Lower lobe of right lung (tissue), 2 donors: ENCODE data around the gene GAP43. TPM values are rescaled to one million over a fixed set of nuclear protein-coding genes. Genes with fewer than 3 reads are reported as not detected.

ENCODE experiments used
- ATAC-seq, 2 donors: fragments of 200-7000 bp; cut with Tn5 transposase; one replicate each; pipeline ENCODE4 v1.9.1; 2020 to 2022; ENCODE audit warnings: mild to moderate bottlenecking in 2 of 2, moderate library complexity in 2 of 2
- DNase-seq: peaks from one replicate; pipeline ENCODE4 v3.0.0-alpha.2; 2020
- H3K27ac ChIP-seq: fragments of 200-600 bp; one replicate; pipeline ENCODE4 v1.8.0; 2022
- H3K27me3 ChIP-seq: fragments of 200-600 bp; one replicate; pipeline ENCODE4 v1.8.0; 2022; ENCODE audit warnings: low read depth
- H3K36me3 ChIP-seq: fragments of 200-600 bp; one replicate; pipeline ENCODE4 v1.8.0; 2022; ENCODE audit warnings: mild to moderate bottlenecking
- H3K4me1 ChIP-seq: fragments of 200-600 bp; one replicate; pipeline ENCODE4 v1.8.0; 2022
- H3K4me3 ChIP-seq: fragments of 200-600 bp; one replicate; pipeline ENCODE4 v1.8.0; 2022; ENCODE audit warnings: mild to moderate bottlenecking
- H3K9me3 ChIP-seq: fragments of 200-600 bp; one replicate; pipeline ENCODE4 v1.8.0; 2022
- CTCF ChIP-seq: fragments of 200-600 bp; IDR thresholded peaks from one replicate; pipeline ENCODE4 v1.8.0; 2022; ENCODE audit warnings: antibody characterized with exemption, mild to moderate bottlenecking
- intact Hi-C: fragments of 100-400 bp; cut with DNase I; formaldehyde crosslinking; loops from one replicate; pipeline ENCODE4 v1.11.0; 2022
- total RNA-seq: library from RNA; stranded (reverse); fragmentation: NEBNext Ultra II Directional; extraction: Animal tissue kit (Norgen Biotek cat#: 25700); gene quantifications from one replicate; pipeline ENCODE4 v1.2.1, GENCODE V29; 2021
- donor health status: DM: no; HTN: yes; CAD: no; lungs with severe emphysema.

The GAP43 gene
- total RNA-seq, 1 donor from 2014 or later, result not detected

- DNase-seq (no peak), ATAC-seq (no peak)
- Histone ChIP-seq H3K9me3 (no peaks in the 10 kb centered on the region), H3K4me1 (no peaks in the 10 kb centered on the region), H3K27me3 (no peaks in the 10 kb centered on the region), H3K4me3 (no peak overlapping the region), H3K27ac (no peak overlapping the region), H3K36me3 (no peaks in the 10 kb centered on the region)
- intact Hi-C loops, result no loop called here
- TF ChIP-seq CTCF, result no peak
Observed at GRCh38 chr3:115758076-115758763, 134.9 kb downstream of the GAP43 start.

DNA sequence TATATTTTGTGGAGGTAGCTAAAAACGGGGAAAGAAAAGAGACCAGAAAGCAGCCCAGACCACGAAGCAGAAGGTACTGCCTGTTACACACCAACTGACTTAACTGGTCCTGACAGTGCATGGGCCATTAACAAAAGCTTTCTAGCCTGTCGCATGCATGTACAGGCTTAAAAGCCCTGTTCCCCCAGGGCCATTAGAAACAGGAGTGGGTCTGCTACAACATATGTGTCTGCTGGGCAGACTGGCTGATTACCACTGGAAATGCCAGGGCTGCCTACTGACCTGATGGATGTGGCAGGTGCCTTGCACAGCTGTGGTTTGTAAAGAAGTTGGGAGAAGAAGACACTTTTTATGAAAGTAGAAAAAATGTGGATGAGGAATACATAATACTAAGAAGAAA, 137.4 kb downstream of the GAP43 start:
- DNase-seq (no peak), ATAC-seq (no peak)
- H3K36me3 ChIP-seq, result no peaks in the 10 kb centered on the region
- no peak overlapping the region for H3K4me3 ChIP-seq
- H3K9me3 ChIP-seq, result no peaks in the 10 kb centered on the region
- no peaks in the 10 kb centered on the region for H3K4me1 ChIP-seq
- no peaks in the 10 kb centered on the region for H3K27me3 ChIP-seq
- intact Hi-C loops, result no loop called here
- no peak overlapping the region for H3K27ac ChIP-seq
- no peak for TF ChIP-seq CTCF

DNA sequence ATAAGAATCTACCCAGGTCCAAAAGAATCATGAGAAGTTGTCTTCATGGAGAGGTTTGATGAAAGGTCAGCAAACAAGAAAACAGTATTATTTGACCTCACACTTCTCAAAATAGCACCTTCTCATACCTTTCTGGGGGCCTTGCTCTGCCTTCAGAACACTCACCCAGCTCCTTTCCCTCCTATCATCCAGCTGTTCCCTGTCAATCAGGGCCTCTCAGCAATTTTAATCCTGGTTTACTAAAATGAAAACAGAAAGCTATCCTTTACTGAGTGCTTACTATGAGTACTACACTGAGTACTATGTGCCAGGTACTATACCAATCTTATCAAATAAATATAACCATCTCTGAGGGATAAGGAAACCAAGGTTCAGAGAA, 138.6 kb downstream of the GAP43 start:
- intact Hi-C loops, result no loop called here
- Histone ChIP-seq H3K9me3 (no peaks in the 10 kb centered on the region), H3K36me3 (no peaks in the 10 kb centered on the region), H3K27me3 (no peaks in the 10 kb centered on the region), H3K4me3 (no peak overlapping the region), H3K27ac (no peak overlapping the region), H3K4me1 (no peaks in the 10 kb centered on the region)
- TF ChIP-seq CTCF, result no peak
- DNase-seq (no peak), ATAC-seq (no peak)

- Histone ChIP-seq H3K4me3 (no peak overlapping the region), H3K27ac (no peak overlapping the region), H3K9me3 (no peaks in the 10 kb centered on the region), H3K27me3 (no peaks in the 10 kb centered on the region), H3K36me3 (no peaks in the 10 kb centered on the region), H3K4me1 (no peaks in the 10 kb centered on the region)
- intact Hi-C loops, result no loop called here
- DNase-seq (no peak), ATAC-seq (no peak)
- no peak for TF ChIP-seq CTCF
Observed at GRCh38 chr3:115766587-115767482, 143.5 kb downstream of the GAP43 start.

GRCh38 chr3:115768661-115769060, 145.4 kb downstream of the GAP43 start:
- Histone ChIP-seq H3K4me1 (no peaks in the 10 kb centered on the region), H3K27me3 (no peaks in the 10 kb centered on the region), H3K4me3 (no peak overlapping the region), H3K27ac (no peak overlapping the region), H3K36me3 (no peaks in the 10 kb centered on the region), H3K9me3 (no peaks in the 10 kb centered on the region)
- TF ChIP-seq CTCF, result no peak
- ATAC-seq (no peak), DNase-seq (no peak)
- intact Hi-C loops, result no loop called here
